Stimulated activated CD4-positive, alpha-beta T cell treated with anti-CD3 and anti-CD28 coated beads, Interleukin-4, amount 100 ng/mL, for 48 hours (primary cell): ENCODE results near the gene ADI1.
"Not testable (repeated sequence)": the region's sequence is repeated elsewhere in the genome, so short reads cannot be mapped to it uniquely, and the experiment has no call there.

Experiments
- DNase-seq, 2 donors: peaks; one replicate each; pipeline ENCODE4 v3.0.0-alpha.2; 2020; ENCODE audit warnings: low read depth in 2 of 2

Gene ADI1

GRCh38 chr2:3529316-3530025 lies 10.1 kb upstream of the ADI1 start:
- DNase-seq, result no peak

GRCh38 chr2:3527886-3528785 lies 8.8 kb upstream of the ADI1 start:
- no peak for DNase-seq

- no peak for DNase-seq
These were observed 7.5 kb upstream of the ADI1 start for GRCh38 chr2:3526871-3527270.

- no peak for DNase-seq
These were observed 4.3 kb upstream of the ADI1 start for GRCh38 chr2:3523551-3524041.

- DNase-seq, result no peak
These were observed 3.7 kb upstream of the ADI1 start for GRCh38 chr2:3522961-3523421.

- no peak for DNase-seq
These were observed 1.3 kb upstream of the ADI1 start for GRCh38 chr2:3520591-3520990.

GRCh38 chr2:3518496-3519254 lies 656 bp downstream of the ADI1 start:
- peak; percentile 95 to 97 for DNase-seq

- no peak for DNase-seq
These were observed 1.3 kb downstream of the ADI1 start for GRCh38 chr2:3517948-3518495.

- no peak for DNase-seq
These were observed 2.5 kb downstream of the ADI1 start for GRCh38 chr2:3516831-3517230.

GRCh38 chr2:3515438-3515837 lies 3.9 kb downstream of the ADI1 start:
- not testable (repeated sequence) for DNase-seq

GRCh38 chr2:3513026-3513810 lies 6.1 kb downstream of the ADI1 start:
- DNase-seq, result no peak

- no peak for DNase-seq
These were observed 7.2 kb downstream of the ADI1 start for GRCh38 chr2:3512086-3512485.

- DNase-seq, result no peak
These were observed 13.6 kb downstream of the ADI1 start for GRCh38 chr2:3505771-3506170.

GRCh38 chr2:3504741-3505140 lies 14.6 kb downstream of the ADI1 start:
- DNase-seq, result no peak

GRCh38 chr2:3503483-3503882 lies 15.8 kb downstream of the ADI1 start:
- no peak for DNase-seq

GRCh38 chr2:3503046-3503445 lies 16.3 kb downstream of the ADI1 start:
- no peak for DNase-seq

GRCh38 chr2:3500326-3500899 lies 18.9 kb downstream of the ADI1 start:
- no peak for DNase-seq

- no peak for DNase-seq
These were observed 20.4 kb downstream of the ADI1 start for GRCh38 chr2:3498783-3499394.

- DNase-seq, result not testable (repeated sequence)
These were observed 22.6 kb downstream of the ADI1 start for GRCh38 chr2:3496708-3497080.

- no peak for DNase-seq
These were observed 24.2 kb downstream of the ADI1 start for GRCh38 chr2:3494984-3495666.
